ENCODE results near the gene CFAP46.

DNA sequence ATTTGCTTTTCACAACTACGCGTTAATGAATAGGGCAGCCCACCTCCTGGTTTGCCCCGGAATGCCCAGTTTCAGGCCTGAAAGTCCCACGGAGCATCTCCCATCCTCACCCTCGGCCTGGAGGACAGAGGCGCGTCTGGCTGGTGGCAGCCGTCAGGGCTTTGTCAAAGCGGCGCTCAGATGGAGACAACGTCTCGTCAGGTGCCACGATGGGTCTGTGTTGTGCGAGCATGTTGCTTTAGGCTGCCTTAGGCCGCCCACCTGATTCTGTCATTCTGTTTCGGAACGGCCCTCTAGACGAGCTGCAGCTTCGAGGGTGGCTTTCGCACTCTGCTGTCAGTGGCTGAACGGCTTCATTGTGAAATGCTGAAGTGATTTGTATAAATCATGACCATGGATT is 39.4 kb upstream of the CFAP46 start:
- TF ChIP-seq CTCF (IDR thresholded peaks at IDR 0.05) = no peak
- no peak for TF ChIP-seq POLR2A (IDR thresholded peaks at IDR 0.05)
- no peak for TF ChIP-seq EP300 (IDR thresholded peaks at IDR 0.05)
- no peak for TF ChIP-seq POLR2AphosphoS5 (IDR thresholded peaks at IDR 0.05)

Data from upper lobe of left lung (tissue), 4 donors.